Superior temporal gyrus (tissue), 1 donor: Measurements from ENCODE around the gene ZNF615.
"Not testable (repeated sequence)": the region's sequence is repeated elsewhere in the genome, so short reads cannot be mapped to it uniquely, and the experiment has no call there.

ENCODE experiments used
- DNase-seq: peaks from one replicate; pipeline ENCODE4 v3.0.0-alpha.2; 2016; ENCODE audit errors: extremely low spot score

Gene ZNF615

GRCh38 chr19:52007806-52008557 is at the start of gene ZNF615:
Gene ZNF615, minus strand, starts transcription at chr19:52008211. Its CDS starts 4,500 bp downstream, at chr19:52003711.
- peak; percentile 97 for DNase-seq

- not testable (repeated sequence) for DNase-seq
Measured at GRCh38 chr19:52056480-52056879, 48.5 kb upstream of the ZNF615 start.

- DNase-seq: not testable (repeated sequence)
Measured at GRCh38 chr19:52051736-52052135, 43.7 kb upstream of the ZNF615 start.

GRCh38 chr19:52048555-52049501 is 40.8 kb upstream of the ZNF615 start, which contains the start of gene ZNF432:
Gene ZNF432, minus strand, starts transcription at chr19:52048838. Its CDS starts 1,970 bp downstream, at chr19:52046868.
- DNase-seq: peak; percentile 96

- no peak for DNase-seq
Measured at GRCh38 chr19:52039169-52039568, 31.2 kb upstream of the ZNF615 start.

GRCh38 chr19:52034051-52034728 is 26.2 kb upstream of the ZNF615 start:
- no peak for DNase-seq

- no peak for DNase-seq
Measured at GRCh38 chr19:52028780-52029123, 20.7 kb upstream of the ZNF615 start.

- peak; percentile 94 for DNase-seq
Measured at GRCh38 chr19:52028027-52028779, 20.2 kb upstream of the ZNF615 start, which contains the start of gene ZNF614. Gene ZNF614, minus strand, starts transcription at chr19:52028379. Its CDS starts 2,634 bp downstream, at chr19:52025745.

GRCh38 chr19:52026255-52026990 is 18.4 kb upstream of the ZNF615 start:
- DNase-seq: not testable (repeated sequence)

GRCh38 chr19:52024478-52024877 is 16.5 kb upstream of the ZNF615 start:
- not testable (repeated sequence) for DNase-seq

GRCh38 chr19:52022193-52022592 is 14.2 kb upstream of the ZNF615 start:
- DNase-seq: no peak

- no peak for DNase-seq
Measured at GRCh38 chr19:52020506-52020905, 12.5 kb upstream of the ZNF615 start.

- no peak for DNase-seq
Measured at GRCh38 chr19:52010674-52011073, 2.7 kb upstream of the ZNF615 start.

- no peak for DNase-seq
Measured at GRCh38 chr19:52007451-52007805, 583 bp downstream of the ZNF615 start.

- no peak for DNase-seq
Measured at GRCh38 chr19:51994048-51994644, 13.9 kb downstream of the ZNF615 start.

GRCh38 chr19:51993422-51993821 is 14.6 kb downstream of the ZNF615 start:
- no peak for DNase-seq

- peak; percentile 97 for DNase-seq
Measured at GRCh38 chr19:51986309-51987291, 21.4 kb downstream of the ZNF615 start, which contains the start of gene ZNF350. Gene ZNF350, minus strand, starts transcription at chr19:51986840. Its CDS starts 12,480 bp downstream, at chr19:51974360.

GRCh38 chr19:51983361-51983760 is 24.6 kb downstream of the ZNF615 start:
- DNase-seq: no peak

GRCh38 chr19:51980926-51981325 is 27.1 kb downstream of the ZNF615 start:
- DNase-seq: not testable (repeated sequence)
